HG03571 (cell line): ENCODE data around the gene TCOF1.
"Not testable (repeated sequence)": the region's sequence is repeated elsewhere in the genome, so short reads cannot be mapped to it uniquely, and the experiment has no call there.

ENCODE experiments used
- ATAC-seq: cut with Tn5 transposase; IDR thresholded peaks from one replicate; pipeline ENCODE4 v1.9.1; 2021; ENCODE audit not compliant: unreplicated experiment

TCOF1 gene

DNA sequence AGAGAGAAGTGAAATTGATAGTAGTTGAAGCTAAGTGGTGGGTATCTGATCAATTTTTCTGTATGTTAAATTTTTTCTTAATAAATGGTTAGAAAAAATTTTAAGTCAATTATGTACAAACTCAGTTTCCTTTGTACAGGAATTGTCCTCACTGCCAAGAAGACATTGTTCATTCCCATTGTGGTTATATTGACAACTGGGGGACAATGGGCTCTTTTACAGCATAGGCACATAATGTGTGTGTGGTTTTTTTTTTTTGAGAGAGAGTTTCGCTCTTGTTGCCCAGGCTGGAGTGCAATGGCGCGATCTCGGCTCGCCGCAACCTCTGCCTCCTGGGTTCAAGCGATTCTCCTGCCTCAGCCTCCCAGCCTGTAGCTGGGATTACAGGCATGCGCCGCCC, 68.7 kb downstream of the TCOF1 start:
- not testable (repeated sequence) for ATAC-seq

DNA sequence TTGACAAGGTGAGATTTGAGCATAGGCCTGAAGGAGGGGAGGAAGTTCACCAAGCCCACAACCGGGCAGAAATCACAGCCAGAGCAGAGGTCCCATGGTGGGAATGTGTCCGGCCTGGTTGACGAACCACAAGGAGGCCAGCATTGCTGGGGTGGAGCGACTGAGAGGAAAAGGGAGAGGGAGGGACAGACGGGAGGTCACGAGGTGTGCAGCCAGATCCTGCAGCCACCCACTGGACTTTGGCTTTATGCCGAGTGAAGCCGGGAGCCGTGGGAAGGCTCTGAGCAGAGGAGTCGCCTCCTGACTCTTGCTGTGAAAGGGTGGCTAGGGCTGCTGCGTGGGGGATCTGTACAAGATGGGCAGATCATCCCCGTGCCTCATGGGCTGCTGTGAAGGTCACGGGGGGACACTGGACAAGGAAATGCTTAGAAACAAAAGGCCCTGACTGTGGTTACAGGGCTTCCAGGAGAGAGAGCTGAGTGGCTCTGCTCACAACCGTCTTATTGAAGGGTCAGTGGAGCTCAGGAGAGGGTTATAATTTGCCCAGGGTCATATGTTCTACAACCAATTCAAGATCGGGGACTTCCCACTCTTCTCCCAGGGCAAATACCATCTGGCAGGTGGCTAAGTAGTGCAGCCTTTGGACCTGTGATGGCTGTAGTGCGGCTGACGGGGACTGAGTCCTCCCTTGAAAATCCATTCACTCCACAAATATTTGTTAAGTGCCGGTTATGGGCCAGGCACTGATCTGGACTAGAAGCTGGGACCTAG, 70.8 kb downstream of the TCOF1 start:
- no peak for ATAC-seq

- ATAC-seq: no peak
Observed at GRCh38 chr5:150428978-150429377, 71.5 kb downstream of the TCOF1 start.

GRCh38 chr5:150429410-150429873, 71.9 kb downstream of the TCOF1 start:
- ATAC-seq: no peak

DNA sequence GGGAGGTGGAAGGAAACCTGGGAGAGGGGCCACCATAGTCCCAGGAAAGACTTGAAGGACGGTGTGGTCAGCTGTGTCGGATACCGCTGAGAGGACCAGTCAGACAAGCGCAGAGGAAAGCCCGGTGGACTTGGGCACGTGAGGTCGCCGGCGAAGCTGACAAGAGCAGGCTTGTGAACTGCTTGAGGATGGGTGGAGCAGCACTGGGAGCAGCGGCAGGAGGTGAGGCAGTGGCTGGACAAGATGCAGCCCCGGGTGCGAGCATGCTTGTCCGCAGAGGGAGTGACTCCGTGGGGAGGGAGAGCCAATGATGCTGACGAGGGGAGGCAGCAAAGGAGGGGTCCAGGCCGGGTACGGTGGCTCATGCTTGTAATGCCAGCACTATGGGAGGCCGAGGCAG, 73.6 kb downstream of the TCOF1 start:
- no peak for ATAC-seq

- no peak for ATAC-seq
Observed at GRCh38 chr5:150431574-150431973, 74.1 kb downstream of the TCOF1 start.

- no peak for ATAC-seq
Observed at GRCh38 chr5:150434464-150434863, 77.0 kb downstream of the TCOF1 start.

GRCh38 chr5:150436141-150436680, 78.7 kb downstream of the TCOF1 start:
- peak; percentile 95 for ATAC-seq

DNA sequence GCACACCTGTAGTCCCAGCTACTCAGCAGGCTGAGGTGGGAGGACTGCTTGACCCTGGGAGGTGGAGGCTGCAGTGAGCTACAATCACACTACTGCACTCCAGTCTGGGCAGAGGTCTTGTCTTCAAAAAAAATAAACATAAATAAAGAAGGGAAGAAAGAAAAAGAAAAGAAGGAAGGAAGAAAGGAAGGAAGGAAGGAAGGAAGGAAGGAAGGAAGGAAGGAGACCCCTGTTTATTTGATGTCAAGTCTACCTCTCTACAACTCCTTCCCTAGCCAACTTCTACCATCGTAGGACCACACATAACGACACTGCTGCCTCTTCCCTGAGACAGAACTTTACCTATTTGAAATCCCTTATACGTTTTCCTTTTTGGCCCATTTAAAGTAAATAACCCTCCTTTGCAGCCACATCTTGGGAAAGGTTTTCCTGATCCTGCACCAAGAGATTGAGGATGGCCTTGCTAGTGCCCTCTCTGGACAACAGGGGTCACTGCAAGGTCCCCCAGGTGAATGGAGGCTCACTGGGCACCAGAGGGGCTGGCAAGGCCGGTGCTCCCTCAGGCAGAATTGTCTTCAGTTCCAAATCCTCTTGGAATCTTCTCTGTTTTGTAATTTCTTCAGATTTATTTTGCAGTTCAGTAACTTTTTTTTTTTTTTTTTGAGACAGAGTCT, 81.5 kb downstream of the TCOF1 start:
- no peak for ATAC-seq

DNA sequence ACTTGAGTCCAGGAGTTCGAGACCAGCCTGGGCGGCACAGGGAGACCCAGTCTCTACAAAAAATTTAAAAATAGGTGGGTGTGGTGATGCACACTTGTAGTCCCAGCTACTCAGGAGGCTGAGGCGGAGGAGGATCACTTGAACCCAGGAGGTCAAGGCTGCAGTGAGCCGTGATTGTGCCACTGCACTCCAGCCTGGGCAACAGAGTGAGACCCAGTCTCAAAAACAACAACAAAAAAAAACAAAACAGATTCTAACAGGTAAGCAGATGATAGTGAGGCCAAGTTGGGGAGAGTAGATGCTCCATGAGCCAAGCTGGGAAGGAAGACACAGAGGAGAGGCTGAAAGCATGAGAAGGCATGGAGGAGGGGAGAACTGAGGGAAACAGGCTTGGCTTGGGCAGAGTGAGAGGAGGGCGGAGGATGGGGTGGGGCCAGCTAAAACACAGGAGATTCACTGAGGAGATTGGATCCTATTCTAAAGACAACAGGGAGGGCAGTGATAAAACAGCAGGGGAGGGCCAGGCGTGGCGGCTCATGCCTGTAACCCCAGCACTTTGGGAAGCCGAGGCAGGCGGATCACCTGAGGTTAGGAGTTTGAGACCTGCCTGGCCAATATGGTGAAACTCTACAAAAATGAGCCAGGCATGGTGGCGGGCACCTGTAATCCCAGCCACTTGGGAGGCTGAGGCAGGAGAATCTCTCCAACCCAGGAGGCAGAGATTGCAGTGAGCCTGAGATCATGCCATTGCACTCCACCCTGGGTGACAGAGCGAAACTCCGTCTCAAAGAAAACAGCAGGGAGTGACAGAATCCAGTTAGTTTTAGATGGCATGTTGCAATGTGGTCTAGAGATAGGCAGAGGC, 83.7 kb downstream of the TCOF1 start:
- no peak for ATAC-seq

- no peak for ATAC-seq
Observed at GRCh38 chr5:150441813-150442698, 84.6 kb downstream of the TCOF1 start.

DNA sequence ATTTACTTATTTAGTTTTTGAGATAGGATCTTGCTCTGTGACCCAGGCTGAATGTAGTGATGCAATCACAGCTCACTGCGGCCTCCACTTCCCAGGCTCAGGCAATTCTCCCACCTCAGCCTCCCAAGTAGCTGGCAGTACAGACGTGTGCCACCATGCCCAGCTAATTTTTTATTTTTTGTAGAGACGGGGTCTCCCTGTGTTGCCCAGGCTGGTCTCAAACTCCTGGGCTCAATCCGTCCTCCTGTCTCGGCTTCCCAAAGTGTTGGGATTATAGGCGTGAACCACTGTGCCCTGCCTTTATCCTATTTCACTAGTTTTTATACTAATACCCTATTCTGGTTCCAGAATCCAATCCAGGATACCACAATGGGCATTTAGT, 85.2 kb downstream of the TCOF1 start:
- ATAC-seq: no peak

GRCh38 chr5:150443242-150444075, 86.0 kb downstream of the TCOF1 start:
- ATAC-seq: no peak

DNA sequence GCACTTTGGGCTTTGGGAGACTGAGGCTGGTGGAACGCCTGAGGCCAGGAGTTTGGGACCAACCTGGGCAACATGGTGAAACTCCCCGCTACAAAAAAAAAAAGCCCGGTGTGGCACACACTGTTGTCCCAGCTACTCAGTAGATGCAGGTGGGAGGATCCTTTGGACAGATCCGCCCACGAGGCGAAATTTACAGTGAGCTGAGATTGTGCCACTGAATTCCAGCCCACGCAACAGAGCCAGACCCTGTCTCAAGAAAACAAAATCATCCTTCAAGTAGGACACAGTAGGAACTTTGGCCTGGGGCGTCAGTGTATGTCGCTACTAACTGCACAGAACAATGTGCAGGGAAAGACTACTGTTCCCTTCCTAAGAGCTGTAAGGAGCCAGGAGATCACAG, 87.3 kb downstream of the TCOF1 start:
- ATAC-seq: no peak

- ATAC-seq: no peak
Observed at GRCh38 chr5:150446088-150446487, 88.6 kb downstream of the TCOF1 start.

DNA sequence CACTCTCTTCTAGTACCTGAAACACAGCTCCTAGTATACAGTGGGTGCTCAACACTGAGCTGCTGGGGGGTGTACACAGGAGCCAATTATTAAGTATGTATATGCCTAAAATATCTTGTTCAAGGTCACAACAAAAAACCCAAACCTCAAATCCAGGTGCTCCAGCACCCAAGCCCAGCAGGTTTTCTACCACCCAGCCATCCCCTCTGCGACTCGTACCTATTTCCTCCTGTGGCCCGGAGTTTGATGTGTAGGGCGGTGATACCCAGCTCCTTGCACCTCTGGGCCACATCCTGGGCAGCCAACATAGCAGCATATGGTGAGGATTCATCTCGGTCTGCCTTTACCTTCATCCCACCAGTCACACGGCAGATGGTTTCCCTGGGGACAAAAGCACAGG, 89.1 kb downstream of the TCOF1 start:
- ATAC-seq: no peak

GRCh38 chr5:150447188-150447587, 89.7 kb downstream of the TCOF1 start:
- ATAC-seq: no peak

DNA sequence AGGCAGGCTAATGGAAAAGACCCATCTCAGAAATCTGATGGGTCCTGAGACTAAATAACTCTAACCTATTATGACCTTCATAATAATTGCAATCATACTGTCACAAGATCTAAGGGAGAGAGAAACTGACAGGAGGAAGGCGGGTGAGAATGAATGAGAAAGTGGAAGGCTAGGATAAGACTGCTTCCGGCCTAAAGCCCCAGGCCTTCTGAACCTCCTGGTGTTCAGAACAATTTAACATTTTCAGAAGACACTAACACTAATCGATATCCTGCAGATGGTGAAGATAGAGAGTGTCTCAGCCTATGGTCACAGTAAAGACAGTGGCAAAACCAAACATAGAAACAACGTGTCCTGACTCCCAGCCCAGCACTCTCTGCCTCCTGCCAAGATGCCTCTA, 90.8 kb downstream of the TCOF1 start:
- ATAC-seq: no peak

DNA sequence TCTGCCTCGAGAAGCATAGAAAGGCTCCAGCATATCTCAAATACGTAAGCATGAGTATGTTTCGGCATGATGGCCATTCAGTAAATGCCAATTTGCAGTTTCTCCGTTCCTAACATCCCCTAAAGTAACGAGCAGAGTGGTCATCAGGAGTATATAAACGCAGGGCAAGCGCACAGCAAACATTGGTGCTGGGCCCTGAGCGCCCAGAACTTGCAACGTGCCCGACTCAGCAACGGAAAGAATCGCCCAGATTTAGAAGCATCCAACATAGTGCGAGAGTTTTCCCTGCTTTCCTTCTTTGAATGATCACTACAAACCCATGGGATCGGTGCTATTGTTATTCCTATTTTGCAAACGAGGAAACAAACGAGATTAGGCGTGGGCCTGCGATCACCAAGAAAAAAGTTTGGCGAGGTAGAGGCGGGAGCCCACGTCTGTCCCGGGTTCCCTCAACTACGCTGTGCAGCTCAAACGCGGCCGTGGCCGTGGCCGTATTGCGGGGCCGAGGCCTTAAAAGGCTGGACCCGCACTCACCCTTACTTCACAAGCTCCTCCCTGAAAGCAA, 91.5 kb downstream of the TCOF1 start:
- peak; percentile 22 for ATAC-seq
